OCI-LY7 (cell line): ENCODE results near the gene CDH22.

Experiments used
- CTCF ChIP-seq: fragments of 200-600 bp; sonication (generic); conservative IDR thresholded peaks from 2 replicates; pipeline ENCODE4 v1.5.1; 2014; ENCODE audit warnings: mild to moderate bottlenecking, antibody characterized with exemption, low read length, moderate library complexity, mixed read lengths
- EZH2phosphoT487 ChIP-seq: fragments of 200-600 bp; sonication (generic); IDR thresholded peaks from 2 replicates; pipeline ENCODE4 v1.6.1; 2018; ENCODE audit warnings: low read depth, borderline replicate concordance, mild to moderate bottlenecking, mixed run types, antibody characterized with exemption, low read length, moderate library complexity, mixed read lengths

GRCh38 chr20:46174469-46175126 is 133.7 kb downstream of the CDH22 start:
- peak; percentile 34; the same call in 1 of the 2 replicates for TF ChIP-seq CTCF
- TF ChIP-seq EZH2phosphoT487 = no peak
